ENCODE results near the gene MCM6. TPM values are rescaled to one million over a fixed set of nuclear protein-coding genes. Genes with fewer than 3 reads are reported as not detected.

The MCM6 gene
- total and polyA plus RNA-seq, 7 experiments from 2014 or later: 12.1 to 105 (median 21.0) TPM

DNA sequence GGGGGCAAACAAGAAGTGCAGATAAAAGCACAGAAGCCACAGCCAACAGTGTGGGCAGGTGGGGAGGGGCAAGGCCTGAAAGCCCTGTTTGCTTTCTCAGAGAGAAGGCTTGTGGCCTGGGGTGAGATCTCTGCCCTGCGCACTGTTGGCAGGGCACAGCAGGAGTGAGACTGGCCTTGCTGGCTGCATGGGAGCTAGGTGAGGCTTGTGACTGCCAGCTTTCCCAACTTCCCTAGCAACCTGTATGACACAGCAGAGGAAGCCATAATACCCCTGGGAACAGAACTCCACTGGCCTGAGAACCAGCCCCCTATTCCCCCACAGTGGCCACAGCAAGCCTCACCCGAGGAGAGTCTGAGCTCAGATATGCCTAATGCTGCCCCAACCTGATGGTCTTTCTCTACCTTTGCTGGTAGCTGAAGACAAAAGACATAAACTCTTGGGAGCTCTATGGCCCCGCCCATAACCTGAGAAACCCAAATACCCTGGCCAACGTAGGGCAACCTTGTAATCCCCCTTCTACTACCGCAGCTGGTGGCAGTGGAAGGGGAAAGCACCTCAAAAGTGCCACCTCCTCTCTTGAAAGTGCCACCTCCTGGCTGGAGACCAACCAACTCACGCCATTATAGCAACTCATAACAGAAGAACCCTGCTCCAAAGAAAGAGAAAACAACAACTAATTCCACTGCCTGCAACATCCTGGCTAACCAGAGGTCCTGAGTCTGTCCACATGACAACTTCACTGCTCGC, 83.7 kb downstream of the MCM6 start:
- intact Hi-C loops (cut with micrococcal nuclease): no loop called here
- no peak overlapping the region for H3K4me3 Mint-ChIP-seq
- Histone ChIP-seq H3K9me3 (ENCODE audit: control insufficient read depth in 2 of 3, low read length in 3 of 3) (no peaks in the 10 kb centered on the region), H3K4me1 (ENCODE audit: control insufficient read depth in 2 of 2, insufficient read depth in 2 of 2, low read length in 2 of 2) (peaks cover 0 to 4% of the 10 kb centered on the region in 2 donors), H3K4me3 (ENCODE audit: low read length) (no peak overlapping the region), H3K36me3 (ENCODE audit: control insufficient read depth in 2 of 3, insufficient read depth in 3 of 3, low read length in 3 of 3) (no peaks in the 10 kb centered on the region), H3K27me3 (ENCODE audit: control insufficient read depth in 2 of 2, insufficient read depth in 2 of 2, low read length in 2 of 2) (no peaks in the 10 kb centered on the region), H3K27ac (ENCODE audit: low read depth, low read length) (no peak overlapping the region)
- peaks cover 0 to 1% (median 0%) of the 10 kb centered on the region in 11 donors for H3K9me3 Mint-ChIP-seq
- H3K4me1 Mint-ChIP-seq: peaks cover 0 to 30% (median 13%) of the 10 kb centered on the region in 7 donors
- ATAC-seq (peak; percentile 44), DNase-seq (no peak)
- H3K27ac Mint-ChIP-seq: peak overlapping the region in 1 of 9 donors; percentile 7
- ChIA-PET POLR2A (no interaction called here), CTCF (no interaction called here)
- no peaks in the 10 kb centered on the region for H3K27me3 Mint-ChIP-seq
- peaks cover 0 to 7% (median 0%) of the 10 kb centered on the region in 5 donors for H3K36me3 Mint-ChIP-seq

- peaks cover 0 to 9% (median 8%) of the 10 kb centered on the region in 5 donors for H3K36me3 Mint-ChIP-seq
- Histone ChIP-seq H3K36me3 (ENCODE audit: control insufficient read depth in 2 of 3, insufficient read depth in 3 of 3, low read length in 3 of 3) (no peaks in the 10 kb centered on the region), H3K4me3 (ENCODE audit: low read length) (no peak overlapping the region), H3K4me1 (ENCODE audit: control insufficient read depth in 2 of 2, insufficient read depth in 2 of 2, low read length in 2 of 2) (no peaks in the 10 kb centered on the region), H3K9me3 (ENCODE audit: control insufficient read depth in 2 of 3, low read length in 3 of 3) (no peaks in the 10 kb centered on the region), H3K27me3 (ENCODE audit: control insufficient read depth in 2 of 2, insufficient read depth in 2 of 2, low read length in 2 of 2) (no peaks in the 10 kb centered on the region), H3K27ac (ENCODE audit: low read depth, low read length) (no peak overlapping the region)
- ATAC-seq: no peak
- no peak overlapping the region for H3K4me3 Mint-ChIP-seq
- H3K4me1 Mint-ChIP-seq: peaks cover 0 to 27% (median 10%) of the 10 kb centered on the region in 7 donors
- intact Hi-C loops (cut with micrococcal nuclease): no loop called here
- POLR2A ChIA-PET: no interaction called here
- H3K27me3 Mint-ChIP-seq: no peaks in the 10 kb centered on the region
- H3K27ac Mint-ChIP-seq: peak overlapping the region in 1 of 9 donors; percentile 47
- H3K9me3 Mint-ChIP-seq: no peaks in the 10 kb centered on the region
- no peak for DNase-seq
- CTCF ChIA-PET: no interaction called here
These were observed 84.6 kb downstream of the MCM6 start for GRCh38 chr2:135791418-135792190.

- peaks cover 0 to 24% (median 9%) of the 10 kb centered on the region in 7 donors for H3K4me1 Mint-ChIP-seq
- Histone ChIP-seq H3K4me3 (ENCODE audit: low read length) (no peak overlapping the region), H3K27me3 (ENCODE audit: control insufficient read depth in 2 of 2, insufficient read depth in 2 of 2, low read length in 2 of 2) (no peaks in the 10 kb centered on the region), H3K4me1 (ENCODE audit: control insufficient read depth in 2 of 2, insufficient read depth in 2 of 2, low read length in 2 of 2) (no peaks in the 10 kb centered on the region), H3K9me3 (ENCODE audit: control insufficient read depth in 2 of 3, low read length in 3 of 3) (no peaks in the 10 kb centered on the region), H3K36me3 (ENCODE audit: control insufficient read depth in 2 of 3, insufficient read depth in 3 of 3, low read length in 3 of 3) (peaks cover 0 to under 1% (median 0%) of the 10 kb centered on the region in 3 experiments), H3K27ac (ENCODE audit: low read depth, low read length) (no peak overlapping the region)
- intact Hi-C loops (cut with micrococcal nuclease): no loop called here
- no peak overlapping the region for H3K4me3 Mint-ChIP-seq
- ChIA-PET POLR2A (no interaction called here), CTCF (no interaction called here)
- no peak overlapping the region for H3K27ac Mint-ChIP-seq
- H3K36me3 Mint-ChIP-seq: peaks cover 0 to 15% (median 14%) of the 10 kb centered on the region in 5 donors
- no peak for DNase-seq
- H3K27me3 Mint-ChIP-seq: no peaks in the 10 kb centered on the region
- H3K9me3 Mint-ChIP-seq: no peaks in the 10 kb centered on the region
- ATAC-seq: no peak
These were observed 85.8 kb downstream of the MCM6 start for GRCh38 chr2:135790423-135790822.

Other genes starting within 250 kb of the MCM6 start
- 100 to 1,000 TPM; 115 to 158 (median 145) TPM for gene UBXN4, start 134.6 kb downstream of the MCM6 start, total RNA-seq
- gene UBXN4, start 134.6 kb downstream of the MCM6 start, polyA plus RNA-seq: 100 to 1,000 TPM in 1 of 2 donors, 10 to 100 TPM in 1; 83.7 to 103 TPM
- gene LCT, start 39.3 kb downstream of the MCM6 start, total RNA-seq: under 1 TPM in 3 of 5 experiments, not detected in 2; 0.05 to 0.68 (median 0.05) TPM
- gene LCT, start 39.3 kb downstream of the MCM6 start, polyA plus RNA-seq: not detected
- gene DARS1, start 109.2 kb upstream of the MCM6 start, total RNA-seq: 100 to 1,000 TPM in 1 of 5 experiments, 10 to 100 TPM in 4; 45.3 to 140 (median 63.4) TPM
- 100 to 1,000 TPM; 102 to 124 TPM for gene DARS1, start 109.2 kb upstream of the MCM6 start, polyA plus RNA-seq
- gene CXCR4, start 241.7 kb upstream of the MCM6 start, total RNA-seq: 1,000 to 10,000 TPM in 1 of 5 experiments, 100 to 1,000 TPM in 4; 239 to 1,323 (median 255) TPM
- 100 to 1,000 TPM; 368 to 502 TPM for gene CXCR4, start 241.7 kb upstream of the MCM6 start, polyA plus RNA-seq

Data from naive thymus-derived CD4-positive, alpha-beta T cell (primary cell).